ENCODE results near the gene ACSL4.

DNA sequence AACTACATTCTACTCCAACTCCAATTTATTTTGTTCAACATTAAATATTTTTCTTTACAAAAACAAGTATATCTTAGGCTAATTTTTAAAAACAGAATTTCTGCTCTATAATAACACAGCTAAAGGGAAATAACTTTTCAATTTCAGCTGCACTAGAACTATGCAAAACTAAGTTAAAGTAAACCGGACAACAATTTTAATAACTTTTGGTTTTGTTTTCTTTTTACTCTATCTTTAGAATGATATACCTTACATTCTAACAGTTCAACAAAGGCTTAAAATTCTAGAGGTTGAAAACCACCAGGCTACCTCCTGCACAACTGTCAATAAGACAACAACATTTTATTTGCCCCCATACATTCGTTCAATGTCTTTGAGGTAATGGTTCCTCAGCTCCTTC lies 89.4 kb downstream of the ACSL4 start:
- TF ChIP-seq, protein P1, sequence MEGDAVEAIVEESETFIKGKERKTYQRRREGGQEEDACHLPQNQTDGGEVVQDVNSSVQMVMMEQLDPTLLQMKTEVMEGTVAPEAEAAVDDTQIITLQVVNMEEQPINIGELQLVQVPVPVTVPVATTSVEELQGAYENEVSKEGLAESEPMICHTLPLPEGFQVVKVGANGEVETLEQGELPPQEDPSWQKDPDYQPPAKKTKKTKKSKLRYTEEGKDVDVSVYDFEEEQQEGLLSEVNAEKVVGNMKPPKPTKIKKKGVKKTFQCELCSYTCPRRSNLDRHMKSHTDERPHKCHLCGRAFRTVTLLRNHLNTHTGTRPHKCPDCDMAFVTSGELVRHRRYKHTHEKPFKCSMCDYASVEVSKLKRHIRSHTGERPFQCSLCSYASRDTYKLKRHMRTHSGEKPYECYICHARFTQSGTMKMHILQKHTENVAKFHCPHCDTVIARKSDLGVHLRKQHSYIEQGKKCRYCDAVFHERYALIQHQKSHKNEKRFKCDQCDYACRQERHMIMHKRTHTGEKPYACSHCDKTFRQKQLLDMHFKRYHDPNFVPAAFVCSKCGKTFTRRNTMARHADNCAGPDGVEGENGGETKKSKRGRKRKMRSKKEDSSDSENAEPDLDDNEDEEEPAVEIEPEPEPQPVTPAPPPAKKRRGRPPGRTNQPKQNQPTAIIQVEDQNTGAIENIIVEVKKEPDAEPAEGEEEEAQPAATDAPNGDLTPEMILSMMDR (IDR thresholded peaks at IDR 0.05): no peak
- TF ChIP-seq, protein P2, sequence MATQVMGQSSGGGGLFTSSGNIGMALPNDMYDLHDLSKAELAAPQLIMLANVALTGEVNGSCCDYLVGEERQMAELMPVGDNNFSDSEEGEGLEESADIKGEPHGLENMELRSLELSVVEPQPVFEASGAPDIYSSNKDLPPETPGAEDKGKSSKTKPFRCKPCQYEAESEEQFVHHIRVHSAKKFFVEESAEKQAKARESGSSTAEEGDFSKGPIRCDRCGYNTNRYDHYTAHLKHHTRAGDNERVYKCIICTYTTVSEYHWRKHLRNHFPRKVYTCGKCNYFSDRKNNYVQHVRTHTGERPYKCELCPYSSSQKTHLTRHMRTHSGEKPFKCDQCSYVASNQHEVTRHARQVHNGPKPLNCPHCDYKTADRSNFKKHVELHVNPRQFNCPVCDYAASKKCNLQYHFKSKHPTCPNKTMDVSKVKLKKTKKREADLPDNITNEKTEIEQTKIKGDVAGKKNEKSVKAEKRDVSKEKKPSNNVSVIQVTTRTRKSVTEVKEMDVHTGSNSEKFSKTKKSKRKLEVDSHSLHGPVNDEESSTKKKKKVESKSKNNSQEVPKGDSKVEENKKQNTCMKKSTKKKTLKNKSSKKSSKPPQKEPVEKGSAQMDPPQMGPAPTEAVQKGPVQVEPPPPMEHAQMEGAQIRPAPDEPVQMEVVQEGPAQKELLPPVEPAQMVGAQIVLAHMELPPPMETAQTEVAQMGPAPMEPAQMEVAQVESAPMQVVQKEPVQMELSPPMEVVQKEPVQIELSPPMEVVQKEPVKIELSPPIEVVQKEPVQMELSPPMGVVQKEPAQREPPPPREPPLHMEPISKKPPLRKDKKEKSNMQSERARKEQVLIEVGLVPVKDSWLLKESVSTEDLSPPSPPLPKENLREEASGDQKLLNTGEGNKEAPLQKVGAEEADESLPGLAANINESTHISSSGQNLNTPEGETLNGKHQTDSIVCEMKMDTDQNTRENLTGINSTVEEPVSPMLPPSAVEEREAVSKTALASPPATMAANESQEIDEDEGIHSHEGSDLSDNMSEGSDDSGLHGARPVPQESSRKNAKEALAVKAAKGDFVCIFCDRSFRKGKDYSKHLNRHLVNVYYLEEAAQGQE (IDR thresholded peaks at IDR 0.05; ENCODE audit: insufficient read depth in 1 of 2, low read depth in 2 of 2, low read length in 1 of 2): no peak
- TF ChIP-seq TCF7L2 (IDR thresholded peaks at IDR 0.05; ENCODE audit: low read depth, low read length) (no peak), POLR2AphosphoS5 (IDR thresholded peaks at IDR 0.05; ENCODE audit: low read depth, low read length) (no peak), SIN3A (IDR thresholded peaks at IDR 0.05; ENCODE audit: borderline replicate concordance, insufficient read depth, low read depth, low read length) (no peak)

Data from Panc1 (cell line).